ENCODE measurements around the gene MAMDC4. TPM values are rescaled to one million over a fixed set of nuclear protein-coding genes. Genes with fewer than 3 reads are reported as not detected.

The MAMDC4 gene
- total and polyA plus RNA-seq, 2 experiments from 2014 or later, result 1.7 to 6.8 TPM

GRCh38 chr9:136860933-136861873 lies 9.1 kb downstream of the MAMDC4 start:
- DNase-seq (ENCODE audit: low spot score) (no peak), ATAC-seq (no peak)
- H3K4me3 Mint-ChIP-seq, result no peak overlapping the region
- Histone ChIP-seq H2AFZ (no peak overlapping the region), H3K79me2 (replicated peaks; ENCODE audit: insufficient read depth) (peaks cover 21% of the 10 kb centered on the region), H3K27ac (ENCODE audit: low read depth) (no peak overlapping the region), H4K20me1 (replicated peaks; ENCODE audit: insufficient read depth) (peaks cover 20% of the 10 kb centered on the region), H3K4me3 (no peak overlapping the region), H3K9me2 (ENCODE audit: insufficient read depth) (no peaks in the 10 kb centered on the region), H3K27me3 (ENCODE audit: insufficient read depth) (no peaks in the 10 kb centered on the region), H3K36me3 (ENCODE audit: insufficient read depth) (peaks cover 13% of the 10 kb centered on the region), H3K4me1 (ENCODE audit: insufficient read depth) (peaks cover 3% of the 10 kb centered on the region; the same call in 1 of the 2 replicates), H3F3A (replicated peaks; ENCODE audit: low read depth) (0 out of 2 replicates have a peak, but pooled peaks cover 2% of the 10 kb centered on the region), H3K4me2 (no peak overlapping the region)
- peaks cover 41% of the 10 kb centered on the region for H3K36me3 Mint-ChIP-seq (ENCODE audit: low read depth)
- H3K4me1 Mint-ChIP-seq, result peaks cover 5% of the 10 kb centered on the region
- no peak for TF ChIP-seq ZNF331 (CRISPR knock-in tag; IDR thresholded peaks at IDR 0.05; ENCODE audit: low read depth)
- TF ChIP-seq CTCF (conservative IDR thresholded peaks at IDR 0.05; ENCODE audit: low read depth in 2 of 2), result no peak
- no peak for TF ChIP-seq EZH2phosphoT487 (IDR thresholded peaks at IDR 0.05; ENCODE audit: unreplicated experiment)
- no peak for TF ChIP-seq POLR2AphosphoS5 (IDR thresholded peaks at IDR 0.05; ENCODE audit: low read depth)
- TF ChIP-seq NANOG (IDR thresholded peaks at IDR 0.05; ENCODE audit: borderline replicate concordance), result no peak
- no peak for TF ChIP-seq ZNF462 (CRISPR knock-in tag; IDR thresholded peaks at IDR 0.05)
- no peak for TF ChIP-seq CREB1 (CRISPR knock-in tag; IDR thresholded peaks at IDR 0.05; ENCODE audit: low read depth)
- no peak for TF ChIP-seq ETS1 (IDR thresholded peaks at IDR 0.05)
- no peak for TF ChIP-seq ZNF114 (CRISPR knock-in tag; IDR thresholded peaks at IDR 0.05)
- TF ChIP-seq EZH2 (IDR thresholded peaks at IDR 0.05; ENCODE audit: low read depth, unreplicated experiment), result no peak
- no peak for TF ChIP-seq STAT1 (IDR thresholded peaks at IDR 0.05; ENCODE audit: unreplicated experiment)
- no peak for TF ChIP-seq REST (IDR thresholded peaks at IDR 0.05; ENCODE audit: unreplicated experiment)
- TF ChIP-seq JUNB (IDR thresholded peaks at IDR 0.05; ENCODE audit: unreplicated experiment), result no peak
- H3K27ac Mint-ChIP-seq, result no peak overlapping the region
- peaks cover 3% of the 10 kb centered on the region for H3K27me3 Mint-ChIP-seq (ENCODE audit: insufficient read depth, low read depth, poor library complexity)
- no peaks in the 10 kb centered on the region for H3K9me3 Mint-ChIP-seq

Measured in GM23338 (cell line).